ENCODE results near the gene TBPL1.

DNA sequence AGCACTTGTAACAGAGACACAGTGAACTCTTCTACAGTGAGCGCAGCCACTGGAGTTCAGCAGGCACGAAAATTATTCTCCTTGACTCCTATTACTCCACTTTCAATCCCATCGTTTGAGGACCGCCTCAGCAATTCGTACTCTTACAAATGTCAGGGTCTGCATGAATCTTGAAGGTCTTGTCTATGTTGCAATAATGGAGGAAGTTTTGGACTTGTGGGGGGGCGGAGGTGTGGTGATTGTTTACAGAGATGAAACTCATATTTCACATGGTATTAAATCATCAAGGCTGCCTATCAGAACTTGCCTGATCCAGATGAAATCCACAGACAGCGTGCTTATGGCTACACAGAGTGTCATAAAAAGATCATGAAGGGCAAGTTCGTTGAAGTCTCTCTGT lies 57.4 kb downstream of the TBPL1 start:
- TF ChIP-seq EZH2phosphoT487 (IDR thresholded peaks at IDR 0.05; ENCODE audit: insufficient read depth, low read depth) (no peak), EZH2 (IDR thresholded peaks at IDR 0.05; ENCODE audit: insufficient read depth, poor library complexity, severe bottlenecking) (no peak)
